Skeletal muscle satellite cell (primary cell): Measurements from ENCODE around the gene PDGFRB.

Source experiments
- H3K27me3 ChIP-seq: 2 replicates; pipeline ENCODE4 v1.7.0; 2013; ENCODE audit warnings: low read length; ENCODE audit not compliant: control insufficient read depth, insufficient read depth
- H3K36me3 ChIP-seq: 2 replicates; pipeline ENCODE4 v1.7.0; 2013; ENCODE audit warnings: mild to moderate bottlenecking, control low read depth, low read length; ENCODE audit not compliant: insufficient read depth
- H3K4me1 ChIP-seq: 2 replicates; pipeline ENCODE4 v1.7.0; 2013; ENCODE audit warnings: low read length; ENCODE audit not compliant: control insufficient read depth, insufficient read depth
- H3K4me2 ChIP-seq: 2 replicates; pipeline ENCODE4 v1.7.0; 2013; ENCODE audit warnings: mild to moderate bottlenecking, low read length
- H3K4me3 ChIP-seq: 2 replicates; pipeline ENCODE4 v1.7.0; 2013; ENCODE audit warnings: low read length
- H3K9ac ChIP-seq: 2 replicates; pipeline ENCODE4 v1.7.0; 2013; ENCODE audit warnings: mild to moderate bottlenecking, low read depth, low read length, moderate library complexity
- H3K9me3 ChIP-seq: replicated peaks from 2 replicates; pipeline ENCODE4 v1.7.0; 2013; ENCODE audit warnings: mild to moderate bottlenecking, control low read depth, low read length

Gene PDGFRB

GRCh38 chr5:150132740-150133139 is 22.9 kb downstream of the PDGFRB start:
- H3K4me2 ChIP-seq = no peak overlapping the region
- H3K36me3 ChIP-seq = peaks cover 16% of the 10 kb centered on the region
- H3K27me3 ChIP-seq = no peaks in the 10 kb centered on the region
- H3K9me3 ChIP-seq = no peaks in the 10 kb centered on the region
- H3K9ac ChIP-seq = no peak overlapping the region
- peaks cover 22% of the 10 kb centered on the region for H3K4me1 ChIP-seq
- no peak overlapping the region for H3K4me3 ChIP-seq

- no peaks in the 10 kb centered on the region for H3K27me3 ChIP-seq
- peaks cover 16% of the 10 kb centered on the region for H3K4me1 ChIP-seq
- no peaks in the 10 kb centered on the region for H3K9me3 ChIP-seq
- peaks cover 16% of the 10 kb centered on the region for H3K36me3 ChIP-seq
- H3K4me2 ChIP-seq = no peak overlapping the region
- H3K9ac ChIP-seq = no peak overlapping the region
- no peak overlapping the region for H3K4me3 ChIP-seq
Observed at GRCh38 chr5:150131978-150132694, 23.5 kb downstream of the PDGFRB start.

GRCh38 chr5:150131461-150131860 is 24.2 kb downstream of the PDGFRB start:
- Histone ChIP-seq H3K36me3 (peaks cover 16% of the 10 kb centered on the region), H3K9ac (no peak overlapping the region), H3K4me3 (no peak overlapping the region), H3K9me3 (no peaks in the 10 kb centered on the region), H3K4me1 (peaks cover 12% of the 10 kb centered on the region), H3K27me3 (no peaks in the 10 kb centered on the region), H3K4me2 (no peak overlapping the region)

- peaks cover 16% of the 10 kb centered on the region for H3K36me3 ChIP-seq
- no peak overlapping the region for H3K9ac ChIP-seq
- peaks cover 12% of the 10 kb centered on the region for H3K4me1 ChIP-seq
- no peaks in the 10 kb centered on the region for H3K9me3 ChIP-seq
- no peak overlapping the region for H3K4me2 ChIP-seq
- no peak overlapping the region for H3K4me3 ChIP-seq
- no peaks in the 10 kb centered on the region for H3K27me3 ChIP-seq
Observed at GRCh38 chr5:150130493-150130922, 25.1 kb downstream of the PDGFRB start.

GRCh38 chr5:150129813-150130492 is 25.7 kb downstream of the PDGFRB start:
- Histone ChIP-seq H3K4me3 (peak overlapping the region; percentile 52), H3K9me3 (no peaks in the 10 kb centered on the region), H3K9ac (no peak overlapping the region), H3K36me3 (peaks cover 19% of the 10 kb centered on the region), H3K27me3 (no peaks in the 10 kb centered on the region), H3K4me2 (peak overlapping the region; percentile 70), H3K4me1 (peaks cover 12% of the 10 kb centered on the region)

- peaks cover 18% of the 10 kb centered on the region for H3K36me3 ChIP-seq
- peaks cover 12% of the 10 kb centered on the region for H3K4me1 ChIP-seq
- H3K27me3 ChIP-seq = no peaks in the 10 kb centered on the region
- peak overlapping the region; percentile 70 for H3K4me2 ChIP-seq
- H3K9me3 ChIP-seq = no peaks in the 10 kb centered on the region
- H3K4me3 ChIP-seq = no peak overlapping the region
- H3K9ac ChIP-seq = no peak overlapping the region
Observed at GRCh38 chr5:150129454-150129812, 26.2 kb downstream of the PDGFRB start.

- no peak overlapping the region for H3K9ac ChIP-seq
- H3K4me3 ChIP-seq = no peak overlapping the region
- H3K4me1 ChIP-seq = peaks cover 8% of the 10 kb centered on the region
- H3K27me3 ChIP-seq = no peaks in the 10 kb centered on the region
- H3K4me2 ChIP-seq = no peak overlapping the region
- no peaks in the 10 kb centered on the region for H3K9me3 ChIP-seq
- peaks cover 18% of the 10 kb centered on the region for H3K36me3 ChIP-seq
Observed at GRCh38 chr5:150126921-150127265, 28.8 kb downstream of the PDGFRB start.

GRCh38 chr5:150126199-150126920 is 29.3 kb downstream of the PDGFRB start:
- Histone ChIP-seq H3K9ac (no peak overlapping the region), H3K9me3 (no peaks in the 10 kb centered on the region), H3K4me2 (no peak overlapping the region), H3K27me3 (no peaks in the 10 kb centered on the region), H3K4me3 (no peak overlapping the region), H3K4me1 (peaks cover 8% of the 10 kb centered on the region), H3K36me3 (peaks cover 18% of the 10 kb centered on the region)

- Histone ChIP-seq H3K4me2 (no peak overlapping the region), H3K27me3 (no peaks in the 10 kb centered on the region), H3K9ac (no peak overlapping the region), H3K36me3 (peaks cover 18% of the 10 kb centered on the region), H3K4me1 (peaks cover 8% of the 10 kb centered on the region), H3K9me3 (no peaks in the 10 kb centered on the region), H3K4me3 (no peak overlapping the region)
Observed at GRCh38 chr5:150125334-150125733, 30.3 kb downstream of the PDGFRB start.

- H3K9me3 ChIP-seq = no peaks in the 10 kb centered on the region
- H3K9ac ChIP-seq = no peak overlapping the region
- H3K27me3 ChIP-seq = no peaks in the 10 kb centered on the region
- H3K4me2 ChIP-seq = no peak overlapping the region
- H3K4me1 ChIP-seq = peaks cover under 1% of the 10 kb centered on the region
- no peak overlapping the region for H3K4me3 ChIP-seq
- H3K36me3 ChIP-seq = peaks cover 19% of the 10 kb centered on the region
Observed at GRCh38 chr5:150124596-150124995, 31.0 kb downstream of the PDGFRB start.

GRCh38 chr5:150124111-150124557 is 31.5 kb downstream of the PDGFRB start:
- Histone ChIP-seq H3K4me2 (no peak overlapping the region), H3K9me3 (no peaks in the 10 kb centered on the region), H3K27me3 (no peaks in the 10 kb centered on the region), H3K4me1 (no peaks in the 10 kb centered on the region), H3K9ac (no peak overlapping the region), H3K4me3 (no peak overlapping the region), H3K36me3 (peaks cover 14% of the 10 kb centered on the region)
